ENCODE measurements around the gene DIAPH3. TPM values are rescaled to one million over a fixed set of nuclear protein-coding genes. Genes with fewer than 3 reads are reported as not detected.

DIAPH3 gene
- total and polyA plus RNA-seq, 2 donors (not counting 1 experiment from before 2014, with no cell fraction given): 0.03 to 0.10 TPM

- no peak overlapping the region for H3K27ac Mint-ChIP-seq
- H3K27me3 Mint-ChIP-seq: no peaks in the 10 kb centered on the region
- DNase-seq: no peak
- H3K9me3 Mint-ChIP-seq (ENCODE audit: insufficient read depth): no peaks in the 10 kb centered on the region
- ATAC-seq (ENCODE audit: low read depth): no peak
- Histone ChIP-seq H3K79me2 (ENCODE audit: control insufficient read depth, insufficient read depth, low read length) (no peaks in the 10 kb centered on the region), H3K4me1 (ENCODE audit: control insufficient read depth in 2 of 2, insufficient read depth in 2 of 2, low read length in 2 of 2) (no peaks in the 10 kb centered on the region), H3K27me3 (replicated peaks in 1 of 4; ENCODE audit: control extremely low read depth in 1 of 4, control insufficient read depth in 3 of 4, insufficient read depth in 4 of 4, low read length in 3 of 4) (no peaks in the 10 kb centered on the region), H4K20me1 (ENCODE audit: control insufficient read depth, insufficient read depth, low read length, poor library complexity, severe bottlenecking) (no peaks in the 10 kb centered on the region), H2AFZ (ENCODE audit: insufficient read depth, low read depth, low read length, poor library complexity, severe bottlenecking) (no peak overlapping the region), H3K9me3 (ENCODE audit: control extremely low read depth in 1 of 3, control insufficient read depth in 2 of 3, insufficient read depth in 1 of 3, low read length in 2 of 3) (no peaks in the 10 kb centered on the region), H3K4me2 (replicated peaks; ENCODE audit: low read depth, low read length, poor library complexity, severe bottlenecking) (no peak overlapping the region), H3K4me3 (ENCODE audit: control extremely low read depth in 1 of 5, extremely low read depth in 1 of 5, insufficient read depth in 1 of 5, low read depth in 2 of 5, low read length in 4 of 5) (no peak overlapping the region), H3K27ac (ENCODE audit: low read length in 2 of 2) (no peak overlapping the region), H3K9ac (ENCODE audit: low read length) (no peak overlapping the region), H3K36me3 (replicated peaks in 1 of 2; ENCODE audit: control extremely low read depth in 1 of 2, control insufficient read depth in 1 of 2, extremely low read depth in 1 of 2, insufficient read depth in 2 of 2, low read length in 1 of 2) (no peaks in the 10 kb centered on the region)
- CTCF ChIA-PET: no interaction called here
- POLR2A ChIA-PET: no interaction called here
- TF ChIP-seq EZH2 (IDR thresholded peaks at IDR 0.05; ENCODE audit: borderline replicate concordance, insufficient read depth, low read depth, low read length, poor library complexity, severe bottlenecking) (no peak), CTCF (IDR thresholded peaks at IDR 0.05) (no peak)
- intact Hi-C loops (cut with micrococcal nuclease): no loop called here
- H3K4me3 Mint-ChIP-seq: no peak overlapping the region
- no CpG with 5 or more reads among the region's 2 CpGs for WGBS (ENCODE audit: insufficient coverage)
- H3K4me1 Mint-ChIP-seq: no peaks in the 10 kb centered on the region
Measured at GRCh38 chr13:59979589-59979988, 184.1 kb downstream of the DIAPH3 start.

- Histone ChIP-seq H3K27me3 (replicated peaks in 1 of 4; ENCODE audit: control extremely low read depth in 1 of 4, control insufficient read depth in 3 of 4, insufficient read depth in 4 of 4, low read length in 3 of 4) (no peaks in the 10 kb centered on the region), H3K4me1 (ENCODE audit: control insufficient read depth in 2 of 2, insufficient read depth in 2 of 2, low read length in 2 of 2) (no peaks in the 10 kb centered on the region), H3K36me3 (replicated peaks in 1 of 2; ENCODE audit: control extremely low read depth in 1 of 2, control insufficient read depth in 1 of 2, extremely low read depth in 1 of 2, insufficient read depth in 2 of 2, low read length in 1 of 2) (no peaks in the 10 kb centered on the region), H3K4me2 (replicated peaks; ENCODE audit: low read depth, low read length, poor library complexity, severe bottlenecking) (no peak overlapping the region), H3K4me3 (ENCODE audit: control extremely low read depth in 1 of 5, extremely low read depth in 1 of 5, insufficient read depth in 1 of 5, low read depth in 2 of 5, low read length in 4 of 5) (no peak overlapping the region), H4K20me1 (ENCODE audit: control insufficient read depth, insufficient read depth, low read length, poor library complexity, severe bottlenecking) (no peaks in the 10 kb centered on the region), H2AFZ (ENCODE audit: insufficient read depth, low read depth, low read length, poor library complexity, severe bottlenecking) (no peak overlapping the region), H3K79me2 (ENCODE audit: control insufficient read depth, insufficient read depth, low read length) (no peaks in the 10 kb centered on the region), H3K27ac (ENCODE audit: low read length in 2 of 2) (no peak overlapping the region), H3K9ac (ENCODE audit: low read length) (no peak overlapping the region), H3K9me3 (ENCODE audit: control extremely low read depth in 1 of 3, control insufficient read depth in 2 of 3, insufficient read depth in 1 of 3, low read length in 2 of 3) (no peaks in the 10 kb centered on the region)
- ChIA-PET POLR2A (no interaction called here), CTCF (no interaction called here)
- H3K4me1 Mint-ChIP-seq: no peaks in the 10 kb centered on the region
- intact Hi-C loops (cut with micrococcal nuclease): no loop called here
- ATAC-seq (ENCODE audit: low read depth) (no peak), DNase-seq (no peak)
- TF ChIP-seq CTCF (IDR thresholded peaks at IDR 0.05) (no peak), EZH2 (IDR thresholded peaks at IDR 0.05; ENCODE audit: borderline replicate concordance, insufficient read depth, low read depth, low read length, poor library complexity, severe bottlenecking) (no peak)
- no peaks in the 10 kb centered on the region for H3K9me3 Mint-ChIP-seq (ENCODE audit: insufficient read depth)
- no peak overlapping the region for H3K27ac Mint-ChIP-seq
- no peaks in the 10 kb centered on the region for H3K27me3 Mint-ChIP-seq
- H3K4me3 Mint-ChIP-seq: no peak overlapping the region
Measured at GRCh38 chr13:59978862-59979261, 184.9 kb downstream of the DIAPH3 start.
